Ishikawa (cell line): ENCODE results near the gene COL24A1.

ENCODE experiments used
- CEBPB ChIP-seq: IDR thresholded peaks from 2 replicates; pipeline ENCODE4 v1.6.1; 2012
- CREB1 ChIP-seq: IDR thresholded peaks from 2 replicates; pipeline ENCODE4 v1.6.1; 2012; ENCODE audit warnings: low read depth
- EGR1 ChIP-seq: IDR thresholded peaks from 2 replicates; pipeline ENCODE4 v1.6.1; 2012
- EP300 ChIP-seq: IDR thresholded peaks from 2 replicates; pipeline ENCODE4 v1.6.1; 2012; ENCODE audit warnings: borderline replicate concordance
- FOXM1 ChIP-seq: IDR thresholded peaks from 2 replicates; pipeline ENCODE4 v1.6.1; 2012; ENCODE audit warnings: low read depth, borderline replicate concordance
- RAD21 ChIP-seq: IDR thresholded peaks from 2 replicates; pipeline ENCODE4 v1.6.1; 2012; ENCODE audit warnings: low read depth
- TAF1 ChIP-seq: IDR thresholded peaks from 2 replicates; pipeline ENCODE4 v1.6.1; 2012; ENCODE audit warnings: low read depth, mild to moderate bottlenecking
- TCF12 ChIP-seq: IDR thresholded peaks from 2 replicates; pipeline ENCODE4 v1.6.1; 2012; ENCODE audit warnings: low read depth
- TEAD4 ChIP-seq: IDR thresholded peaks from 2 replicates; pipeline ENCODE4 v1.6.1; 2012
- YY1 ChIP-seq: IDR thresholded peaks from 2 replicates; pipeline ENCODE4 v1.6.1; 2012; ENCODE audit warnings: low read depth
- TF ChIP-seq, protein P1 (sequence below): IDR thresholded peaks from 2 replicates; pipeline ENCODE4 v1.6.1; 2012; ENCODE audit warnings: low read depth, mild to moderate bottlenecking
- TF ChIP-seq, protein P2 (sequence below): IDR thresholded peaks from 2 replicates; pipeline ENCODE4 v1.6.1; 2012
- TF ChIP-seq, protein P3 (sequence below): IDR thresholded peaks from 2 replicates; pipeline ENCODE4 v1.6.1; 2012

GRCh38 chr1:86137436-86137835 lies 19.1 kb downstream of the COL24A1 start:
- TF ChIP-seq TAF1: no peak
- TF ChIP-seq EP300: no peak
- TF ChIP-seq, protein P1, sequence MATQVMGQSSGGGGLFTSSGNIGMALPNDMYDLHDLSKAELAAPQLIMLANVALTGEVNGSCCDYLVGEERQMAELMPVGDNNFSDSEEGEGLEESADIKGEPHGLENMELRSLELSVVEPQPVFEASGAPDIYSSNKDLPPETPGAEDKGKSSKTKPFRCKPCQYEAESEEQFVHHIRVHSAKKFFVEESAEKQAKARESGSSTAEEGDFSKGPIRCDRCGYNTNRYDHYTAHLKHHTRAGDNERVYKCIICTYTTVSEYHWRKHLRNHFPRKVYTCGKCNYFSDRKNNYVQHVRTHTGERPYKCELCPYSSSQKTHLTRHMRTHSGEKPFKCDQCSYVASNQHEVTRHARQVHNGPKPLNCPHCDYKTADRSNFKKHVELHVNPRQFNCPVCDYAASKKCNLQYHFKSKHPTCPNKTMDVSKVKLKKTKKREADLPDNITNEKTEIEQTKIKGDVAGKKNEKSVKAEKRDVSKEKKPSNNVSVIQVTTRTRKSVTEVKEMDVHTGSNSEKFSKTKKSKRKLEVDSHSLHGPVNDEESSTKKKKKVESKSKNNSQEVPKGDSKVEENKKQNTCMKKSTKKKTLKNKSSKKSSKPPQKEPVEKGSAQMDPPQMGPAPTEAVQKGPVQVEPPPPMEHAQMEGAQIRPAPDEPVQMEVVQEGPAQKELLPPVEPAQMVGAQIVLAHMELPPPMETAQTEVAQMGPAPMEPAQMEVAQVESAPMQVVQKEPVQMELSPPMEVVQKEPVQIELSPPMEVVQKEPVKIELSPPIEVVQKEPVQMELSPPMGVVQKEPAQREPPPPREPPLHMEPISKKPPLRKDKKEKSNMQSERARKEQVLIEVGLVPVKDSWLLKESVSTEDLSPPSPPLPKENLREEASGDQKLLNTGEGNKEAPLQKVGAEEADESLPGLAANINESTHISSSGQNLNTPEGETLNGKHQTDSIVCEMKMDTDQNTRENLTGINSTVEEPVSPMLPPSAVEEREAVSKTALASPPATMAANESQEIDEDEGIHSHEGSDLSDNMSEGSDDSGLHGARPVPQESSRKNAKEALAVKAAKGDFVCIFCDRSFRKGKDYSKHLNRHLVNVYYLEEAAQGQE: no peak
- no peak for TF ChIP-seq RAD21
- TF ChIP-seq, protein P2, sequence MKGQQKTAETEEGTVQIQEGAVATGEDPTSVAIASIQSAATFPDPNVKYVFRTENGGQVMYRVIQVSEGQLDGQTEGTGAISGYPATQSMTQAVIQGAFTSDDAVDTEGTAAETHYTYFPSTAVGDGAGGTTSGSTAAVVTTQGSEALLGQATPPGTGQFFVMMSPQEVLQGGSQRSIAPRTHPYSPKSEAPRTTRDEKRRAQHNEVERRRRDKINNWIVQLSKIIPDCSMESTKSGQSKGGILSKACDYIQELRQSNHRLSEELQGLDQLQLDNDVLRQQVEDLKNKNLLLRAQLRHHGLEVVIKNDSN: no peak
- no peak for TF ChIP-seq TCF12
- no peak for TF ChIP-seq TEAD4
- TF ChIP-seq YY1: no peak
- TF ChIP-seq, protein P3, sequence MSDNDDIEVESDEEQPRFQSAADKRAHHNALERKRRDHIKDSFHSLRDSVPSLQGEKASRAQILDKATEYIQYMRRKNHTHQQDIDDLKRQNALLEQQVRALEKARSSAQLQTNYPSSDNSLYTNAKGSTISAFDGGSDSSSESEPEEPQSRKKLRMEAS: no peak
- TF ChIP-seq CREB1: no peak
- TF ChIP-seq FOXM1: no peak
- no peak for TF ChIP-seq CEBPB
- TF ChIP-seq EGR1: no peak
